A549 (cell line): Measurements from ENCODE around the gene SLC25A10. TPM values are rescaled to one million over a fixed set of nuclear protein-coding genes. Genes with fewer than 3 reads are reported as not detected.

ENCODE experiments used
- ATAC-seq, 2 experiments: fragments of 200-7000 bp in 1 of 2; fragments of >200 bp in 1 of 2; cut with Nextera tagmentation in 1 of 2; cut with Tn5 transposase in 1 of 2; 3 replicates each; pipeline versions ENCODE4 v1.8.0 to v1.9.1; 2018 to 2020; ENCODE audit warnings: mild to moderate bottlenecking in 1 of 2, moderate library complexity in 1 of 2
- CTCF ChIA-PET: fragments of 300-600 bp; sonication (Branson Sonifier 250); formaldehyde crosslinking; extraction: SDS; loops from one replicate; lab custom pipeline; 2021; ENCODE audit warnings: antibody characterized with exemption, inconsistent platforms; lab: Yijun Ruan, JAX
- POLR2A ChIA-PET: fragments of 350-600 bp; formaldehyde crosslinking; extraction: SDS; loops from one replicate; lab custom pipeline; 2021; ENCODE audit warnings: antibody characterized with exemption, inconsistent platforms; lab: Yijun Ruan, JAX
- DNase-seq, 2 experiments: peaks; one replicate each; pipeline versions ENCODE4 v3.0.0 to v3.0.0-alpha.2; 2011 to 2016; ENCODE audit warnings: low read depth in 1 of 2, low spot score in 1 of 2
- FAIRE-seq: peaks from 2 replicates; lab custom pipeline; 2011; peaks lifted over from hg19 to GRCh38; lab: Jason Lieb, UNC
- H3K27ac ChIP-seq, 2 experiments: fragments of >200 bp; sonication (Bioruptor Twin); formaldehyde crosslinking; 3 replicates each; pipeline ENCODE4 v1.5.1; 2016 to 2017
- H3K4me1 ChIP-seq: fragments of >200 bp; sonication (Bioruptor Twin); formaldehyde crosslinking; 3 replicates; pipeline ENCODE4 v1.6.1; 2016
- H3K4me2 ChIP-seq: fragments of >200 bp; sonication (Bioruptor Twin); formaldehyde crosslinking; 3 replicates; pipeline ENCODE4 v1.6.1; 2016
- H3K4me3 ChIP-seq: fragments of >200 bp; sonication (Bioruptor Twin); formaldehyde crosslinking; 3 replicates; pipeline ENCODE4 v1.5.1; 2016
- H3K9me3 ChIP-seq: fragments of >200 bp; sonication (Bioruptor Twin); formaldehyde crosslinking; 3 replicates; pipeline ENCODE4 v1.6.1; 2016
- CBX2 ChIP-seq: fragments of 200-600 bp; sonication (generic); IDR thresholded peaks from 2 replicates; pipeline ENCODE4 v1.6.1; 2016; ENCODE audit warnings: low read depth, mild to moderate bottlenecking, borderline replicate concordance
- CBX8 ChIP-seq: fragments of 200-600 bp; sonication (generic); IDR thresholded peaks from 2 replicates; pipeline ENCODE4 v1.6.1; 2016
- CHD2 ChIP-seq: fragments of 150-350 bp; IDR thresholded peaks from 2 replicates; pipeline ENCODE4 v1.6.1; 2014; ENCODE audit warnings: low read length; ENCODE audit not compliant: partially characterized antibody
- CHD4 ChIP-seq: fragments of 200-600 bp; sonication (generic); IDR thresholded peaks from 2 replicates; pipeline ENCODE4 v1.6.1; 2016; ENCODE audit warnings: antibody characterized with exemption, mild to moderate bottlenecking, borderline replicate concordance
- EP300 ChIP-seq, 2 experiments: fragments of >200 bp; sonication (Bioruptor Twin); formaldehyde crosslinking; IDR thresholded peaks; 2 replicates in 1 of 2; 3 replicates in 1 of 2; pipeline ENCODE4 v1.6.1; 2016 to 2017
- FOSL2 ChIP-seq, 2 experiments: fragments of 450-650 bp in 1 of 2; fragments of >200 bp in 1 of 2; sonication (Bioruptor Twin) in 1 of 2; formaldehyde crosslinking; IDR thresholded peaks; 2 replicates each; pipeline versions ENCODE4 v1.5.0 to v1.6.1; 2016 to 2020; ENCODE audit warnings: mild to moderate bottlenecking in 1 of 2, moderate library complexity in 1 of 2
- HEYL ChIP-seq: fragments of 250-450 bp; sonication (Bioruptor Pico); IDR thresholded peaks from 2 replicates; pipeline ENCODE4 v1.8.0; 2021; ENCODE audit warnings: mild to moderate bottlenecking, moderate library complexity
- JUN ChIP-seq, 2 experiments: fragments of >200 bp; sonication (Bioruptor Twin); formaldehyde crosslinking; IDR thresholded peaks; 2 replicates in 1 of 2; 3 replicates in 1 of 2; pipeline ENCODE4 v1.6.1; 2016 to 2017
- KDM1A ChIP-seq: fragments of 200-600 bp; sonication (generic); IDR thresholded peaks from 2 replicates; pipeline ENCODE4 v1.6.1; 2016; ENCODE audit warnings: low read depth, mild to moderate bottlenecking
- MAFK ChIP-seq: fragments of 450-650 bp; IDR thresholded peaks from 2 replicates; pipeline ENCODE4 v1.6.1; 2014; ENCODE audit not compliant: partially characterized antibody
- MYC ChIP-seq: IDR thresholded peaks from 2 replicates; pipeline ENCODE4 v1.6.1; 2012; ENCODE audit warnings: mild to moderate bottlenecking, inconsistent platforms, low read length, improper control_type of control experiment, borderline replicate concordance
- POLR2AphosphoS2 ChIP-seq: conservative IDR thresholded peaks from 2 replicates; pipeline ENCODE4 v1.6.1; 2012; ENCODE audit warnings: low read length, improper control_type of control experiment, inconsistent platforms
- RAD21 ChIP-seq, 2 experiments: fragments of >200 bp in 1 of 2; sonication (Bioruptor Twin) in 1 of 2; formaldehyde crosslinking in 1 of 2; IDR thresholded peaks in 1 of 2; conservative IDR thresholded peaks in 1 of 2; 2 replicates in 1 of 2; 3 replicates in 1 of 2; pipeline ENCODE4 v1.6.1; 2012 to 2018; ENCODE audit warnings: inconsistent platforms in 1 of 2
- SMC3 ChIP-seq: fragments of >200 bp; sonication (Bioruptor Twin); formaldehyde crosslinking; IDR thresholded peaks from 3 replicates; pipeline ENCODE4 v1.6.1; 2018; ENCODE audit warnings: inconsistent platforms
- ZFP36 ChIP-seq: fragments of 450-650 bp; IDR thresholded peaks from 2 replicates; pipeline ENCODE4 v1.6.1; 2014; ENCODE audit warnings: borderline replicate concordance; ENCODE audit not compliant: partially characterized antibody
- ZSCAN20 ChIP-seq: fragments of 250-450 bp; sonication (Bioruptor Pico); IDR thresholded peaks from 2 replicates; pipeline ENCODE4 v1.8.0; 2022; ENCODE audit warnings: mild to moderate bottlenecking, moderate library complexity
- WGBS: methylation state at CpG from one replicate; pipeline ENCODE4 v1.1.6; 2017; ENCODE audit errors: missing lambda C conversion rate; 5-methylcytosine and 5-hydroxymethylcytosine counted together
- polyA plus RNA-seq, 4 experiments: library from polyadenylated mRNA; depleted of rRNA in 3 of 4; stranded (reverse); fragments of >200 nt; fragmentation: RNase III in 1 of 4; extraction: RNeasy Plus Mini Kit Qiagen cat#74134 plus additional on column Dnase treatment in 1 of 4; gene quantifications; 2 replicates in 3 of 4; 3 replicates in 1 of 4; pipeline ENCODE4 v1.2.3, GENCODE V29; 2011 to 2017
- TF ChIP-seq, protein P1 (sequence below): fragments of 250-450 bp; sonication (Bioruptor Pico); IDR thresholded peaks from 2 replicates; pipeline ENCODE4 v1.5.0; 2020; ENCODE audit warnings: low read depth, mild to moderate bottlenecking, moderate library complexity
- TF ChIP-seq, protein P2 (sequence below): fragments of >200 bp; sonication (Bioruptor Twin); formaldehyde crosslinking; IDR thresholded peaks from 3 replicates; pipeline ENCODE4 v1.5.1; 2016
- TF ChIP-seq, protein P3 (sequence below): fragments of >200 bp; sonication (Bioruptor Twin); formaldehyde crosslinking; IDR thresholded peaks from 2 replicates; pipeline ENCODE4 v1.6.1; 2016

The SLC25A10 gene
- polyA plus RNA-seq, 2 of the 4 experiments (the other 2 are of a cell fraction): 20.0 to 47.0 TPM

DNA sequence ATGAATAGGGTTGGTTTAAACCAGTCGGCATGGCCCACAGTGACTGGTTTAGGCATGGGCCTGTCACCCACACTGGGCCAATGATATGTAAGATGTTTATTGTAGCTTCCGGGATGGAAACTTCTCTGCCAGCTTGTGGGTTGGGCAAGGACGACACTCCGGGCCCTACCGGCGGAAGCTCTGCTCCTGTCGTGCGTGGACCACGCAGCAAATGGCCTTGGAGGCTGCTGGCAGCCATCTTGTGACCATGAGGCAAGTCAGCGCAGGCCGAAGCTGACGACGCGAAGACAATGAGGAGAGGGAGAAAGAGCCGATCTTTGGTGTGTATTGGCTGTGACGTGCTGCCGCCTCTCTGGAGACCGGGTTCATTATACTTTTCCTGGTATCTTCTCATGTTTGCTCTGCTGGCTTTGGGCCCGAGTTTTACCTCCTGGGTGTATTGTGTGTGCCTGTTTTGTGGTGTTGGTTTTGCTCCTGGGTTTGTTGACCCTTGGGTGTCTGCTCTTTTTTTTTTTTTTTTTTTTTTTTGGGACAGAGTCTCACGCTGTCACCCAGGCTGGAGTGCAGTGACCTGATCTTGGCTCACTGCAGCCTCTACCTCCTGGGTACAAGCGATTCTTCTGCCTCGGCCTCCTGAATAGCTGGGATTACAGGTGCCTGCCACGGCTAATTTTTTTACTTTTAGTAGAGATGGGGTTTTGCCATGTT is 15.4 kb downstream of the SLC25A10 start:
- DNase-seq (no peak), FAIRE-seq (no peak), ATAC-seq (0 out of 6 replicates have a peak, but pooled peaks of 1 of the 2 experiments have one; percentile 4)
- H3K4me2 ChIP-seq: no peak overlapping the region
- no peaks in the 10 kb centered on the region for H3K9me3 ChIP-seq
- peaks cover 20% of the 10 kb centered on the region for H3K4me1 ChIP-seq
- CTCF ChIA-PET: interaction anchor here (0.8 to 1.6 kb wide), 8 partner anchors 13 to 190 kb away, joined by 3 to 6 read pairs (median 3); no protein-coding TSS in a partner anchor
- no peak overlapping the region for H3K4me3 ChIP-seq
- TF ChIP-seq CBX8 (no peak), CHD4 (no peak), SMC3 (no peak), EP300 (IDR thresholded peaks at IDR 0.05) (no peak), ZSCAN20 (CRISPR knock-in tag) (no peak), JUN (IDR thresholded peaks at IDR 0.05) (no peak), HEYL (CRISPR knock-in tag) (no peak), POLR2AphosphoS2 (no peak), CHD2 (no peak)
- TF ChIP-seq, protein P1, sequence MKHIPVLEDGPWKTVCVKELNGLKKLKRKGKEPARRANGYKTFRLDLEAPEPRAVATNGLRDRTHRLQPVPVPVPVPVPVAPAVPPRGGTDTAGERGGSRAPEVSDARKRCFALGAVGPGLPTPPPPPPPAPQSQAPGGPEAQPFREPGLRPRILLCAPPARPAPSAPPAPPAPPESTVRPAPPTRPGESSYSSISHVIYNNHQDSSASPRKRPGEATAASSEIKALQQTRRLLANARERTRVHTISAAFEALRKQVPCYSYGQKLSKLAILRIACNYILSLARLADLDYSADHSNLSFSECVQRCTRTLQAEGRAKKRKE: no peak
- POLR2A ChIA-PET: no interaction called here
- WGBS: 85% methylated on average over 23 of the region's 23 CpGs
- H3K27ac ChIP-seq: no peak overlapping the region

DNA sequence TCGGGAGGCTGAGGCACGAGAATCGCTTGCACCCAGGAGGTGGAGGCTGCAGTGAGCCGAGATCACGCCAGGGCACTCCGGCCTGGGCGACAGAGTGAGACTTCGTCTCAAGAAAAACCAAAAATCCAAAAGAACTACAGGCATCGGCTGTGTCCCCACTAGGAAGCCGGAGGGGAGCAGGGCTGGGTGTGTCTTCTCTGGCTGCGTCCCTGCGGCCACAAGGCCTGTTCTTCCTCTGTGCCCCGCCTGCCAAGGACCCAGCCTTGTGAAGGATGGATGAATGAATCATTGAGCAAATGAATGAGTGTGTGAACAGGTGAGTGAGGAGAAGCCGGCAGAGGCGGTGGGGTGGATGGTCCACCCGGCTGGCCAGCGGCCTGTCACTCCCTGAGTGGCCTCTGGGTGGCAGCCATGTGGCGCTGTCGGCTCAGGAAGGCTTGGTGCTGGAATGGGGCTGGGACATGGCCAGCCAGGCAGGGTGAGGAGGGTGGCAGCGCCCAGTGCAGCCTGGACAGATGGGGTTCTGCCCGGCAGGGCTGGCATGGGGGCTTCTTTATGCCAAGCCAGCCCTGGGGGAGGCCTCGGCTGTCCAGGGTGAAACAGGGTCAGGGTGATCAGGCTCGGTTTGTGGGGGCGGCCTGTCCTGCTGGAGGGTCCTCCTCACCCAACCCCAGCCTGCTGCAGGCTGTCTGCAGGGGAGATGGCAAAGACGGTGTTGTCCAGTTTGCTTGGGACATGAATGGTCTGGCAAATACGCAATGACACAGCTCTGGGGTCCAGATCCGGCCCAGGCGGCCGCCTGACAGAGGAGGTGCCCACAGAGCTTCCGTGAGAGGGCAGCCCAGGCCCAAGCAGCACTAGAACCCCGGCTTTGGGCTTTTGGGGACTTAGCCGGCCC is 21.7 kb downstream of the SLC25A10 start:
- peaks cover 17% of the 10 kb centered on the region for H3K4me1 ChIP-seq
- ChIA-PET CTCF (interaction anchor here (0.6 to 8.4 kb wide), 31 partner anchors 11 to 288 kb away, joined by 3 to 96 read pairs (median 5); partner anchors contain the start of gene MCRIP1), POLR2A (no interaction called here)
- peak; percentile 87 for TF ChIP-seq SMC3
- no peak for TF ChIP-seq KDM1A
- TF ChIP-seq CBX8: no peak
- TF ChIP-seq MYC: 0 out of 2 replicates have a peak, but pooled peaks have one; percentile 33
- TF ChIP-seq, protein P2, sequence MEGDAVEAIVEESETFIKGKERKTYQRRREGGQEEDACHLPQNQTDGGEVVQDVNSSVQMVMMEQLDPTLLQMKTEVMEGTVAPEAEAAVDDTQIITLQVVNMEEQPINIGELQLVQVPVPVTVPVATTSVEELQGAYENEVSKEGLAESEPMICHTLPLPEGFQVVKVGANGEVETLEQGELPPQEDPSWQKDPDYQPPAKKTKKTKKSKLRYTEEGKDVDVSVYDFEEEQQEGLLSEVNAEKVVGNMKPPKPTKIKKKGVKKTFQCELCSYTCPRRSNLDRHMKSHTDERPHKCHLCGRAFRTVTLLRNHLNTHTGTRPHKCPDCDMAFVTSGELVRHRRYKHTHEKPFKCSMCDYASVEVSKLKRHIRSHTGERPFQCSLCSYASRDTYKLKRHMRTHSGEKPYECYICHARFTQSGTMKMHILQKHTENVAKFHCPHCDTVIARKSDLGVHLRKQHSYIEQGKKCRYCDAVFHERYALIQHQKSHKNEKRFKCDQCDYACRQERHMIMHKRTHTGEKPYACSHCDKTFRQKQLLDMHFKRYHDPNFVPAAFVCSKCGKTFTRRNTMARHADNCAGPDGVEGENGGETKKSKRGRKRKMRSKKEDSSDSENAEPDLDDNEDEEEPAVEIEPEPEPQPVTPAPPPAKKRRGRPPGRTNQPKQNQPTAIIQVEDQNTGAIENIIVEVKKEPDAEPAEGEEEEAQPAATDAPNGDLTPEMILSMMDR: peak; percentile 97
- no peak for TF ChIP-seq MAFK
- peak; percentile 97 to 98 for TF ChIP-seq RAD21 (conservative IDR thresholded peaks at IDR 0.05 in 1 of 2, IDR thresholded peaks at IDR 0.05 in 1 of 2)
- TF ChIP-seq, protein P3, sequence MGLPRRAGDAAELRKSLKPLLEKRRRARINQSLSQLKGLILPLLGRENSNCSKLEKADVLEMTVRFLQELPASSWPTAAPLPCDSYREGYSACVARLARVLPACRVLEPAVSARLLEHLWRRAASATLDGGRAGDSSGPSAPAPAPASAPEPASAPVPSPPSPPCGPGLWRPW: no peak
- no peak for TF ChIP-seq FOSL2 (IDR thresholded peaks at IDR 0.05)
- peak; percentile 31 for TF ChIP-seq FOSL2 (CRISPR knock-in tag; IDR thresholded peaks at IDR 0.05)
- TF ChIP-seq CBX2: no peak
- TF ChIP-seq ZFP36: no peak
- ATAC-seq (peak; percentile 82 to 93), FAIRE-seq (peak; percentile 67), DNase-seq (peak; percentile 82 to 100)
- H3K4me2 ChIP-seq: peak overlapping the region; percentile 56
- H3K27ac ChIP-seq: peak overlapping the region in 1 of 2 experiments; percentile 11; a peak in 2 of 6 replicates
- WGBS: 32% methylated on average over 31 of the region's 32 CpGs
- H3K9me3 ChIP-seq: no peaks in the 10 kb centered on the region
- 0 out of 3 replicates have a peak overlapping the region, but pooled peaks have one; percentile 11 for H3K4me3 ChIP-seq
